NCI-H69 (cell line): ENCODE results near the gene DENND4B.

Experiments
- DNase-seq: peaks from one replicate; lab custom pipeline; 2025; lab: John Stamatoyannopoulos, UW

Gene DENND4B

DNA sequence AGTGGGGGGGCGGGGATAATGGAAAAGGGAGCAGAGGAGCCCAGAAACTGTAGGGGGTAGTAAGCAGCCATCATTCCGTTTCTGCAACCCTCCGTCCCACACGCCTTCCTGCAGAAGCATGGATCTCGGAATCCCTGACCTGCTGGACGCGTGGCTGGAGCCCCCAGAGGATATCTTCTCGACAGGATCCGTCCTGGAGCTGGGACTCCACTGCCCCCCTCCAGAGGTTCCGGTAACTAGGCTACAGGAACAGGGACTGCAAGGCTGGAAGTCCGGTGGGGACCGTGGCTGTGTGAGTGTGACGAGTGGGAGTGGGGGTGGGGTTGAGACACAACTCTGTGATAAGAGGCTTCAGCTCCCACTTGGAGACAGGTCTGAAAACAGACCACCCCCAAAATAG is 21.9 kb upstream of the DENND4B start:
- peak; percentile 71 for DNase-seq

DNA sequence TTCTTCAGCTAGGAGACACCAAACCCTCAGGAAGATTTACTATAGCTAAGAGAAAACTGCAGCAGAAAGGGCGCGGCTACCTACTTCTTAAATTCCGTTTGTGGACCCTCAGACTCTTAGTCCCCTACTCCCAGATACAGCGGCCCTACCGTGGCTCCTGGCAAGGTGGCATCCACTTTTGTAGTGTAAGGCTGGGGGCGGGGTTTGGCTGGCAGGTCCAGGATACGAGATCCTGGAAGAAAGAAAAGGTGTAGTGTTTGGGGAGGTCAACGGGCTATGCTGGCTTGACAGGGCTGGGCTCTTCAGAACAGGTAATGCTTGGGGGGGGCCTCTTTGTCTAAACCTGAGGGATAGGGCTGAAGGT is 21.5 kb upstream of the DENND4B start:
- DNase-seq: peak; percentile 88

DNA sequence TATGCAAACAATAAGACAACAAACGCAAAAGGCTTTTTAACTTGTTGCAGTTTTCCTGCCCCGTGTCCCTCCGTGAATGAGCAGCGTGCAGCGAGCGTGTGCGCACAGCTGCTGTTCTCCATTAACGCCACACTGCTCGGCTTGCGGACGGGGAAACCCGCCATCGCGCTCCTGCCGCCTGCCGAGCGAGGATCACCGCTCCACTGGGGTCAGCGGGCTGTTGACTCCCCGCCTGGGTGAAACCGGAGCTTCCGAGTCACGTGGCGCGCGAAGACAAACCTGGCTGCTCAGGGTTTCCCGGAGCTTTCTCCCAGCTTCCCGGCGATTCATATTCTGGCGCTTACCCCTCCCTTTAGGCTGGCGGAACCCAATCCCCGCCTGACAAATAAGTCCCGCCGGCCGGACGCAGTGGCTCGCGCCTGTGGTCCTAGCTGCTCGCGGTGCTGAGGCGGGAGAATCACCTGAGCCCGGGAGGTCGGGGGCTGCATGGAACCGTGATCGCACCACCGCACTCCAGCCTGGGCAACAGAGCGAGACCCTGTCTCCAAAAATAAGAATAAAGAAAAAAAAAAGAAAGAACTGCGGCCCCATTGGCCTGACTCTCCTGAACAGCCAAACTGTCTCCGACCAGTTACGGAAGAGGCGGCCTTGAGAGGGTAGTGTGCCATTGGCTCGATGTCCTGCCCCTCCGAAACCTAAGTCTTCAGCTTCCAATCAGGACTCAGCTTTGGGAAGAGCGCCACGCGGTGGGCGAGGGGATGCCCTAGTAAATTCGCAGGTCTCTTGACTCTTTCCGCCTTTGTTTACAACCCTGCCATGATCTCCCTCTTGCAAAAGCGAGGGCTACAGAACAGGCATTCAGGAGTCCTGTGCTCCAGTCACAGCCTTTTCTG is 20.8 kb upstream of the DENND4B start, which contains the start of gene CREB3L4:
CREB3L4 (plus strand) TSS at position 796 of the 893 bp plus-strand sequence. CDS start 624 bp downstream, outside the sequence.
- peak; percentile 99 for DNase-seq

DNA sequence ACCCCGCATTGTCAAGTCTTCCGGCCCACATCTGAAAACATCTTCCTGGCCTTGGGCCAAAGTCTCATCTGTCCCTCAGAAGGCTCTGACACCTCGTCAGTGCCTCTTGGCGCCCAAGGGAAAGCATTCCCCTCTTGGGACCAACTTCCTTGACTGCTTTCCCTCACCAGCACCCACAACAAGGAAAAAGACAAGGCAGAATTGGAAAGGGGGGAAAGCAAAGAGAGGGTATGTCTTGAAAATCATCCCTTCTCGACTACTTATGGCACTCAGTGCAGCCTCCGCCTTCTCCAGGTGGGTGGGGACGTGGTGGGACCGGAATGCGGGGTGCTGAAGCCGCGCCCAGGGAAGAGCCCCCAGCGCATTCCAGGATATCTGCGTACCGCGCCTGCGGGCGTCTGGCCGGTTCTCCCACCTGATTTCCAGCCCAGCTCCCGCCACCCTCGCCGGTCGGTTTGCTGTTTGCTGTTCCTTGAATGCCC is 17.4 kb upstream of the DENND4B start:
- DNase-seq: peak; percentile 84

DNA sequence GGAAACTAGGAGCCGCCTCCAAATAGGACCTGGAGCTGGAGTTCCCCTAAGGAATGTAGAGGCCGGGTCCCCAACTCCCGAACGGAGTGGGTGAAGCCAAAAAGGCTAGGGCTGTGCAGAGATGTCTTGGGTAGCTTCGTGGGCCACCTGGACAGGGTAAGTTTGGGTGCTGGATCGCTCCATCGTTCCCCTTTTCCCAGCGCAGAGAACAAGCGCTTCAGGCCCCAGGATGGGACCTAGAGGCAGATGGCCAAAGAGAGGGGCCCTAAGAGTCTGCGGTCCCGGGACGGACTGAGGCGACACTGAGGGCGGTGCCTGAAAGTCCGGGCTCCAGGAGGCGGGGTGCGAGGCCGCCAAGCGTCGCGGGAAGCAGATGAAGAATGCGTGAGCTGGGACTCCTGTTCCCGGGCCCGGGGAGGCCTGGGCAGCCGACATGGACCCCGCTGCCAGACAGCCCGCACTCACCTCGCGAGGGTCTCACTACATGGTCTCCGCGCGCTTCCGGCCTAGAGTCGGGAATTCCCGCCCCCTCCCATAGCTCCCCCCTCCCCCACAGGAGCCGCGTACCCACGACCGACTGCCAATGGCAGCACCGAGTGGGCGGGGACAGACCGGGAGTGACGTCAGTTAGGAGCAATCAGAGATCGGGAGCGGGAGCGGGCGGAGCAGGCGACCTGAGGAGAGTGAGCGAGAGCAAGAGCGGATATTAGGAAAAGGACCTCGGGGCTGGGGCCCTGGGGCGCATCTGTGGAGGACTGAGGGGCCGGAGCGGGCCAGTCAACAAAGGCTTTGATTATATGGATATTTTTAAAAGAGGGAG is 16.7 kb upstream of the DENND4B start, which contains the start of gene SLC39A1:
SLC39A1 (minus strand) TSS at position 508 of the 820 bp plus-strand sequence. CDS start 822 bp downstream, outside the sequence.
- DNase-seq: peak; percentile 99

DNA sequence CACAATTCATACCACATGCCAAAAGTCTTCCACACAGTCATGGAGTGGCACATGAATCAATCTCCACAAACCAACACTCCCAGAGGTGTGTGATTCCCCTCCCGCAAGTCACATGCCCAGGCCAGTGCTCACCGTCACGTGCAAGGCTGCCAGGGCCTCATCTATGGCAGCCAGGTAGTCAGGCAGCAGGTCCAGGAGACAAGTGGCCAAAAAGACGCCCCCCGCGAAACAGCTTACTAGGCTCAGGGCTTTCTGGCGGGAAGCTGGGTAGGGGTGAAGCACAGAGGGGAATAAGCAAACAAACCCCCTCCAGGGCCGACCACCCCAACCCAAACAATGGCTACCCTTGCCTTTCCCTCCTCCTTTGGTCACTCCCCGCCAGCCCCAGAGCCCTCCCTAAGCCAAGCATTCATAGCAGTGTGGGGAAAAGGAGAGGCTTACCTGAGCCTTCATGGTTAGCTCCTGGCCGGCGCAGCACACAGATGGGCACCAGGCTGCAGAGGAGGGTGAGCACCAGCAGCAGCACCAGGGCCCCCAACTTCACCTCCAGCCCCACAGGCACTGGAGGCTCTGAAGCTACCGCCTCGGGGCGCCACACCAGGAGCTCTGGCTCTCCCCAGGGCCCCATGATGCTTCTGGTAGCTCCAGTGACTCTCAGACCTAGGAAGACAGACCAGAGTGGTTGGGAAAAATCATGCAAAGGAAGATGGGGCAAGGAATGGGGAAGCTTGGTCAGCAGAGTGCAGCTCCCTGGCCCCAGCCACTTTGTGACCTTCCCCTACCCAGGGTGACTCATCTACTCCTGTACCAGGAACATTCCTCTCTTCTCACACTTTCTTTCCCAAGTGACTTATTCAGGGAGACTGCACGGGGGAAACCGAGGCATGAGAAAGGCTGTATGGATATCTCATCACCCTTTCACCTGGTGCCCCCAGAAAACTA is 15.8 kb upstream of the DENND4B start:
- peak; percentile 59 for DNase-seq

DNA sequence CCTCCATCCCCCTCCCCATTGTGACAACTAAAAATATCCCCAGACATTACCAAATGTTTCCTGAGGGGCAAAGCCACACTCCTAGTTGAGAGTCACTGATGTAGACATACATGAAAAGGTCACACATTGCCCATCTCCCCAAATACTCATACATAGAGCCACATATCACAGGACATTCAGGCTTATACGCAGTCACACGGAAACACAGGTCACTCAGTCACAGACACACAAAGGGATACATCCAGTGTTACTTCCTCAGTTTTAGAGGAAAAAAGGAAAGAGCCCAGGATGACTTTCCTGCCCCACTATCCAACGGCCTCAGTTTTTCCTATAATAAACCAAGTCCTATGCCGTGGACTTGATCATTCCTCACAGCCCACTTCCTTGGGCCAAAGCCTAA is 14.9 kb upstream of the DENND4B start:
- no peak for DNase-seq

DNA sequence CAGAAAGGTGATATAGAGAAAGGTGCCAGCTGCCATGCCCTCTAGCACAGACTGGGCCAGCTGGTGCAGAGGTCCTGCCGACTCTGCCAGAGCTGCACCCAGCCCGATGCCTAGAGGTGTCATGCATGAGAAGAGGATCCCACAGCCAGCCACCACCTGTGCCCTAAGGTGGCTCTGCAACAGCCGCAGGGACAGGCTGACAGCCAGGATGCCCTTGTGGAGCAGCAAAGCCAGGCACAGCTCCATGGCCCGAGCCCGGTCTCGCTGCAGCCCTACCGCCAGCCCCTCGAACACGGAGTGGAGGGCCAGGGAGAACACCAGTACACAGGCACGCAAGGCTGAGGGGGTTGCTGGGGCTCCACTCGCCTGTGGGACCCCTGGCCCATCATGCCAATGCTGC is 13.7 kb upstream of the DENND4B start:
- no peak for DNase-seq

DNA sequence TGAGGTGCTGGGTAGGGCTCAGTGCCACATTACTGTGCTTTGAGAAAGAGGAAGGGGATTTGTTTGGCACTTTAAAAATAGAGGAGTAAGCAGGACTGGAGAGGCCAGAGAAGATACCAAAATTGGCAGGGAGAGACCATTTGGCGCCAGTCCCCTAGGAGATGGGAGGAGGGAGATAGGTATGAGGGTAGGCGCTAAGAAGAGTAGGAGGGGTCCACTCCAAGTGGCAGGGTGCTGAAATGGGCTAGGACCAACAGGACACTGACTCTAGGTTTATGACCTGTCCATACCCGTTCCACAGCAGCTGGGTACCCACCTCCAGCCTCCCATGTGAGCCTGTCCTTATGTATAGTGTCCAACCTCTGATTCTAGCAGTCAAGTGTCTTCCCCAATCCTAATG is 12.9 kb upstream of the DENND4B start:
- no peak for DNase-seq

DNA sequence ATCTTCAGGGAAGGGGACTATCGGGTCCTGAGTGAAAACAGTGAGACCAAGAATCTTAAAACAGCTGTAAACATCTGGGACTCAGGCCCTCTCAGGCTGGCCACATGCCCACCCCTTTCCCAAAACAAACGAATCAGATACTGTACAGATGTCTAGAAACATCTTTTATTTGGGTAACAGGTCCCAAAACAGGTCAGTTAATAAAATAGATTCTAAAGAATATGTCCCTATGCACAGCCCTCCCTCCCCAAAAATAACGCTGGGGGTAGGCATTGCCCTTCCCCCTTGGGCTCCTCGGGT is 12.4 kb upstream of the DENND4B start:
- DNase-seq: no peak

DNA sequence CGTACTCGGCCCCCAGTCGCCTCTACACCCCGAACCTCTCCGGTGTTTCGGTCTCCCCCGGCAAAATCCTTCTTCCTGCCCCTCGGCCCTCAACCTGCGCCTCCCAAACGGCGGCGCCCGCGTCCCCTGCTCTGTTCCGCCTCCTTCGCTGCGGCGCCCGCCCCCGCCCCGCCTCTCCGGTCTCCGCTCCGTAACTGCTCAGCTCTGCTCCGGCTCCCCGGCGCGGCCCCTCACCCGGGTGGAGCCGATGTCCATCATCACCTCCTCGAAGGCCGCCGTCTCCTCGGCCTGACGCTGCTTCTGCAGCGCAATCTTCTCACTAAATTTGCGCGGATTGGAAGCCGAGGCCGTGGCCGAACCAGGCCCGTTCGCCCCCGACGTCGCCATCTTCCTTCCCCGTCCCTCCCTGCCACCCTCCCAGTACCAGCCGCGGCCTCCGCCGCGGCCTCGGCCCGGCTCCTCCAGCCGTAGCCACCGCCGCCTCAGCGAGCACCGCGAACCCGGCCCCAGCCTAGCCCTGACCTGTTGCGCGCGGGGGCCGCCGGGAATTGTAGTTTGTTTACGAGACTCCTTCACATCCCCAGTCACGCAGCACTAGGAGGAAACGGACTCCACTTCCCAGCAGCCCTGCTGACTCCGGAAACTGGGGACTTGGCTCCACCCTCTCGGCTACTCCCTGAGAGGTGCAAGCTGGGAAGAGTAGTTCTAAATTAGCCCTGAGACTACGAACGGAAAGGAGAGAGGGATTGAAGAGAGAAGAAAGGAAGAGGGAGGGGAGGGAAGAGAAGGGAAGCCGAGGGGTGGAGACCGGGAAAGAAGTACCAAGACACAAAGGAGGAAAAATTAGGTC is 11.8 kb upstream of the DENND4B start, which contains the start of gene CRTC2:
CRTC2 (minus strand) TSS at position 502 of the 850 bp plus-strand sequence; CDS start at position 387, 115 bp downstream.
- DNase-seq: peak; percentile 100

DNA sequence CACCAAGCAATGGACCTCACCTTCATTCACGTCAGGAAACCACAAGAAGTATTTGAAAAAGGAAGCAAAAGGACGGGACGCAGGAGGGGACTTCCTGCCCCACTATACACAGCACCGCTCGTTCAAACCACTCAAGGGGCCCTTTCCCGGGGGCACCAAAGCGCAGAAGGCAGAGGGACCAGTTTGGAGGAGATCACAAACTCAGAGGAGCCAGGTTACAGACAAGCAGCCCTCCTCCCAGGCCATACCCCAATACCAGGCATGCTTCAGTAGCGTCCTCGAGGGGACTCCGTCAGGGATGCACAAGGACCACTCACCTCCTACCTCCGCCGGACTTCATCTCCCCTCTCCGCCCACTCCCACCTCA is 11.2 kb upstream of the DENND4B start:
- DNase-seq: peak; percentile 60

DNA sequence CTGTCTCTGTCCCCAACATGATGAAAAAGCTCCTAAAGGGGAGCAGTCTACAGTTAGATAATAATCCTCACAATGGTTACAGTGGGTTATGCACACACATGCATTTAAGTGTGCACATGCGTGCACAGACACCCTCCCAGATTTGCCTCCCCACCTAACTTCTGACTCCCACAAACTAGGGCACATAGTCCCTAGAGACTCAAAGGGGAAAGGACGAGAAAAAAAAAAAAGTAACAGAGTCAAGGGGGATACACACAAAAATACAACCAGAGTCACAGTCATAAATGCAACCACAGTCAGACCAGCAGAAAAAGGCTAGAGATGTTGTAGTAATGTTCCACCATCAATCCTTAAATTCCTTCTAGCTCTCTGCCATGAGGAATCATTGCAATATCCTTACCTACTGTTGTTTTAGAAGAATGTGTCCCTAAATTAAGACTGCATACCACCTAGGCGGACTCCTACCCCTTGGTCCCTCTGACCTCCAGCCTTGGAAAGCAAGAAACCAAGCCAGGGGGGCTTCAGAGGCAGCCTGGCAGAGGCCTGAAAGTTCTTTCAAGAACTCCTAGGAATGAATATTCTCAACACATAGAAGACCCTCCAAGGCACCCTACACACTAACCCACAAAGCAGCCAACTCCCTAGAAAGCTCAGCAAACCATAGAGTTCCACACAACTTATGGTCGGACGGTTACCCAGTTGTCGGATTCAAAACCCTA is 10.6 kb upstream of the DENND4B start:
- DNase-seq: no peak

DNA sequence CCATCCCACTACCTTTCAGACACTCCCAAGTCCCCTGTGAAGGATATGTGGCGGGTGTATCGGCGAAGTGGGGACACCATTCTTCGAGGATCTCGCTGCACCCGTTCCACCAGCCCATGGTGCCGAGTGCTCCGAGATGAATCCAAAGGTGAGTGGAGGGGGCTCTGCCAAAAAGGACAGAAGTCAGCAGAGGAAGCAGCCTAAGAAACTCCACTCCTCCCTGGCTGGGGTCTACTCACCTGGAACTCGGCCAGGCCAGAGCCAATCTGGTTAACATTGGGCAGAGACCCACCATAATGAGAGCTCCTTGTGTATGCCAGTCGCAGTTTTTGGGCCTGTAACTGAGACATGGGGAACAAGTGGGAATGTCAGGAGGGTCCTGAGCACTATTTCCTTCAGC is 8.3 kb upstream of the DENND4B start:
- no peak for DNase-seq

DNA sequence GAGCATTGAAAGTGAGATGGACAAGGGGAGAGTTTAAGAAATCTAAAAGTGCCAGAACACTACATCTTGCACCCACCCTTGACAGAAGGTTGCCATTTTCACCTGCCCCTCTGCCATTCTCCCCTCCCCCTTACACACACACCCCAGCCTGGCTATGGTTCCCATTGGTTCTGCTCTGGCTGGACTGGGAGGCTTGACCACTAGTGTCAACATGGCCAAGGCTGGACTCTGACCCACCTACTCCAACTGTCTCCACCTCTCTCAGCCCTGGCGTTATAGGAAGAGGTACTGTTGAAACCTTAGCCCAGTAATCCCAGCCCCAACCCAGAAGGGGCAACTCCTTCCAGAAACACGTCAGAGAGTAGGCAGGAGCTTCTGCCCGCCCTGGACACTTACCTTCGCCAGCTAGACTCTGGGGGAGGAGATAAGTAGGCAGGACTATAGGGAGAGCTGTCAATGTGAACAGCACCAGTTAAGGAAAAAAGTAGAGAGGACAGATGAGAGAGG is 7.4 kb upstream of the DENND4B start:
- DNase-seq: no peak

DNA sequence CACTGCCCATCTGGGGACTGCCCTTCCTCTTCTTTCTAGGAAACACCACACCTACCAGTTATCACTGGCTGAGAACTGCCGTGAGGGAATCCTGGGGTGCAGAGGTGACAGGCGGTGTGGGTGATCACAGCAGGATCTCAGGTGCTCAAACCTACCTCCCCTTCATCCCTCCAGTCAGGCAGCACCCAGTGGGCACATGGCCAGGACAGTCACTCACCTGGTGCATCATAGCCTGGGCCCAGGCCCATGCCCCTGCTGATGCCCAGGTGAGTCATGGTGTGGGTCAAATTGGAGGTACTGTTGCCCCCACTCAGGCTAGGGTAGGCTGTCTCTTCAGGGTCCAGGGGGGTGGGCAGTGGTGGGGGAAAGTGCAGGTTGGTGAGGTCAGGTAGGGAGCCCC is 5.3 kb upstream of the DENND4B start:
- no peak for DNase-seq

DNA sequence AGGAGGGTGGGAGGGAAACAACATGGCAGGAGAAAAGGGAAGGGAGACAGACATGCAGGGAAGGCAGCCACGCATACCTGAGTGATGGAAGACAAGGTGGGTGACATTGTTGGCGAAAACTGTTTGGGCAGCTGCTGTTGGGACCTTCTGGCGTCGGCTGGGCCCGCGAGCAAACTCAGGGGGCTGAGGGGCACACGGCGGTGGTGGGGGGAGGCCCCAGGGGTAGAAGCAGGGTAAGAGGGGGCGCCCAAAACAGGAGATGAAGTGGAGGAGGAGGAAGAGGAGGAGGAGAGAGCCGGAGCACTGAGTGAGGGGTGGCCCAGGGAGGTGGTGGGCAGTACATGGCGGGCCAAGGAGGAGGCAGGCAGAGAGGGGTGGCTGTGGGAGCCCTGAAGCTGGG is 4.7 kb upstream of the DENND4B start:
- no peak for DNase-seq

DNA sequence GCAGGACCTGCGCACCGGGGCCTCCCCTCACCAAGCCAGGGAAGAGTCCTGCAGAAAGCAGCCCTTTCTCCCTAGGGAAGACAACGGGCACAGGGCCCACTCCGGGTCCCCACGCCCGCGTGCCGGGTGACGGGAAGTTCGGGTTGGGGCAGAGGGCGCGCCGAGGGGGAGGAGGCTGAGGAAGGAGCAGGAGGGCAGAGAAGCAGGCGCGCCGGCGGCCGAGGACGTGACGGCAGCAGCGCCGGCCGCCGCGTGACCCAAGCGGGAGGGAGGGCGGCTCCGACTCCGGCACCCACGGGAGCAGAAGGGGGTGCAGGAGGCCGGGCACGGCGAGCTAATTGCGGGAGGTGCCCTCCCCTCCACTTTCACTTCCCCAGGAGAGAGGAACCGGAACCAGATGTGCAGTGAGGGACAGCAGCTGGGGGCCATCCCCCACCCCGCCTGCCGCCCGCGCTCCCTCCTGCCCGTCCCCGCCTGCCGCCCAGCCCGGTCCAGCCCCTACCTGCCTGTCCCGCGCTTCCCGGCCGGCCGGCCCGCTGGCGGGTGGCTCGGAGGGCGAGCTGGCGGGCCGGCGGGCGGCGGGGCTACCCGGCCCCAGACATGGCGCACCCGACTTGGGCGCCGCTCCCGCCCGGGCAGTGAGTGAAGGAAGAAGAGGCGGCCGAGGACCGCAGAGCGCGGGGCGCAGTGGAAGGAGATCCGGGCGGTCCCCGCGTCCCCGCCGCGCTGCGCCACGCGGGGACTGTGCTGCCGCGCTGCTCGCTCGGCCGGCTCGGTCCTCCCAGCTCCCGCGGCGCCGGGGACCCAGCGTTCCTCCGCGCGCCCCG is 510 bp downstream of the DENND4B start:
- DNase-seq: peak; percentile 80
